Measurements from ENCODE around the gene THADA. TPM values are rescaled to one million over a fixed set of nuclear protein-coding genes. Genes with fewer than 3 reads are reported as not detected.
A peak's percentile ranks its signal among the peaks of the same experiment; 100 is the strongest.
"Not testable (repeated sequence)": the region's sequence is repeated elsewhere in the genome, so short reads cannot be mapped to it uniquely, and the experiment has no call there.

Gene THADA
- total RNA-seq, 4 donors from 2014 or later = 31.2 to 68.8 (median 54.9) TPM

GRCh38 chr2:43610361-43610760, 14.5 kb upstream of the THADA start:
- no peaks in the 10 kb centered on the region for H3K9me3 ChIP-seq
- no peaks in the 10 kb centered on the region for H3K27me3 ChIP-seq
- H3K4me1 ChIP-seq = no peaks in the 10 kb centered on the region
- intact Hi-C loops (cut with DNase I; ENCODE audit: low total_unique reads) = no loop called here
- DNase-seq = no peak
- no peak overlapping the region for H3K27ac ChIP-seq
- H3K36me3 ChIP-seq = no peaks in the 10 kb centered on the region
- no peak overlapping the region for H3K4me3 ChIP-seq
- no peak for TF ChIP-seq POLR2A (IDR thresholded peaks at IDR 0.05)
- TF ChIP-seq, protein P1, sequence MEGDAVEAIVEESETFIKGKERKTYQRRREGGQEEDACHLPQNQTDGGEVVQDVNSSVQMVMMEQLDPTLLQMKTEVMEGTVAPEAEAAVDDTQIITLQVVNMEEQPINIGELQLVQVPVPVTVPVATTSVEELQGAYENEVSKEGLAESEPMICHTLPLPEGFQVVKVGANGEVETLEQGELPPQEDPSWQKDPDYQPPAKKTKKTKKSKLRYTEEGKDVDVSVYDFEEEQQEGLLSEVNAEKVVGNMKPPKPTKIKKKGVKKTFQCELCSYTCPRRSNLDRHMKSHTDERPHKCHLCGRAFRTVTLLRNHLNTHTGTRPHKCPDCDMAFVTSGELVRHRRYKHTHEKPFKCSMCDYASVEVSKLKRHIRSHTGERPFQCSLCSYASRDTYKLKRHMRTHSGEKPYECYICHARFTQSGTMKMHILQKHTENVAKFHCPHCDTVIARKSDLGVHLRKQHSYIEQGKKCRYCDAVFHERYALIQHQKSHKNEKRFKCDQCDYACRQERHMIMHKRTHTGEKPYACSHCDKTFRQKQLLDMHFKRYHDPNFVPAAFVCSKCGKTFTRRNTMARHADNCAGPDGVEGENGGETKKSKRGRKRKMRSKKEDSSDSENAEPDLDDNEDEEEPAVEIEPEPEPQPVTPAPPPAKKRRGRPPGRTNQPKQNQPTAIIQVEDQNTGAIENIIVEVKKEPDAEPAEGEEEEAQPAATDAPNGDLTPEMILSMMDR (IDR thresholded peaks at IDR 0.05) = no peak

DNA sequence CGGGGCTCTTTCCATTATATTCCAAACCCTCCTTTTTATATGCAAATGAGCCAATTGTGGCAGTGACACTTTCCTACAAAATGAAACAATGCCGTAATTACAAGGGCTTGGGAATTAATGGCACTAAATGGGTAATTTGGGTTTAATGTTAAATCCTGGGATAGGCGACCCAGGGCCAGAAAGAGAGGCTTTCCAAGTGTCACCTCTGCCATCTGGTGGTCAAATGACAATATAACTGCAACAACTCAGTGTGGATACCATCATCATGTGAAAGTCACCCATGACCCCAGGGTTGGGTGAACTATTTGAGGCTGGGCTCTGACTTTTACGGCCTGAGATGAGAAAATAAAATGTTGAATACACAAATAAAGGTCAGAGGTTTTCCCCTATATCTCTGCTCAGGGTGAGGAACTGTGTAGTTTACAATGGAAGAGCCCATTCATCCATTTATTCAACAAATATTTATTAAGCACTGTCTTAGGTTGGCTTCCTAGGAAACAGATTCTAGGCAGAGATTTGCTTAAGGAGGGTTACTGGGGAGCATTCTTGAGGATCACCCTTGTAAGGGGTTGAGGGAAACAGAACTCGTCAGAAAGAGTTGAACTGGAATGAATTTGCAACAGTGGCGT, 13.6 kb upstream of the THADA start:
- Histone ChIP-seq H3K4me3 (no peak overlapping the region), H3K9me3 (no peaks in the 10 kb centered on the region), H3K27ac (no peak overlapping the region), H3K27me3 (no peaks in the 10 kb centered on the region), H3K4me1 (no peaks in the 10 kb centered on the region), H3K36me3 (no peaks in the 10 kb centered on the region)
- intact Hi-C loops (cut with DNase I; ENCODE audit: low total_unique reads) = no loop called here
- TF ChIP-seq, protein P1 (IDR thresholded peaks at IDR 0.05) = peak; percentile 32 to 65 (median 60)
- no peak for TF ChIP-seq POLR2A (IDR thresholded peaks at IDR 0.05)
- DNase-seq = peak in 1 of 2 donors; percentile 42

GRCh38 chr2:43605851-43606250, 10.0 kb upstream of the THADA start:
- DNase-seq = no peak
- no peak for TF ChIP-seq POLR2A (IDR thresholded peaks at IDR 0.05)
- TF ChIP-seq, protein P1 (IDR thresholded peaks at IDR 0.05) = no peak
- Histone ChIP-seq H3K27me3 (no peaks in the 10 kb centered on the region), H3K9me3 (no peaks in the 10 kb centered on the region), H3K4me1 (no peaks in the 10 kb centered on the region), H3K27ac (no peak overlapping the region), H3K36me3 (no peaks in the 10 kb centered on the region), H3K4me3 (no peak overlapping the region)
- intact Hi-C loops (cut with DNase I; ENCODE audit: low total_unique reads) = no loop called here

DNA sequence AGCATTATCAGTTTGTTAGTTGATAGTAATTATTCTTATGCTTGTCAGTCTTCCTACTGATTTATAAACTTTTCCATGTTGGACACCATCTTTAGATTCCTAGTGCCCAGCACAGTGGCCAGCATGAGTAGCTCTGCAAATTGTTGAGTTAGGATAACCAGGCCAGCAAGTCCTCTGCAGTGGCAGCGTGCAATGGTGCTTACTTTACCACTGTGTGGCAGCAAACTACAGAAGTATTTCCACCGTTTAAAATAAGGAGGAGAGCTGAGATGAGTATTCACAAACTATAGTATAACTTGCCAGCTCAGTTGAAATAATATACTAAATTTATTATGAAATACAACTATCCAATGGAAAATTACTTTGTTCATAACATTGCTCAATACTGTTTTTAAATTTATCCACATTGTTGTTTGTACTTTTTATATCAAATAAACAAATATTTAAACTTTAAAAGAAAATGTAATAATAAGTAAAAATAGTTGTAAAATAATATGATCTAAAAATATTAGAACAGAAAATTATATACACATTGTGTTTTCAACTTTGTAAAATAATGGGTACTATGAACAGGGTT, 9.3 kb upstream of the THADA start:
- TF ChIP-seq, protein P1 (IDR thresholded peaks at IDR 0.05) = peak; percentile 30 to 45 (median 35)
- TF ChIP-seq POLR2A (IDR thresholded peaks at IDR 0.05) = no peak
- H3K36me3 ChIP-seq = no peaks in the 10 kb centered on the region
- H3K4me3 ChIP-seq = no peak overlapping the region
- H3K27me3 ChIP-seq = no peaks in the 10 kb centered on the region
- H3K27ac ChIP-seq = no peak overlapping the region
- intact Hi-C loops (cut with DNase I; ENCODE audit: low total_unique reads) = no loop called here
- DNase-seq = no peak
- H3K4me1 ChIP-seq = no peaks in the 10 kb centered on the region
- H3K9me3 ChIP-seq = no peaks in the 10 kb centered on the region

- Histone ChIP-seq H3K36me3 (no peaks in the 10 kb centered on the region), H3K4me1 (no peaks in the 10 kb centered on the region), H3K4me3 (no peak overlapping the region), H3K27ac (no peak overlapping the region), H3K27me3 (no peaks in the 10 kb centered on the region), H3K9me3 (no peaks in the 10 kb centered on the region)
- TF ChIP-seq, protein P1 (IDR thresholded peaks at IDR 0.05) = no peak
- TF ChIP-seq POLR2A (IDR thresholded peaks at IDR 0.05) = no peak
- intact Hi-C loops (cut with DNase I; ENCODE audit: low total_unique reads) = no loop called here
- no peak for DNase-seq
These were observed 8.8 kb upstream of the THADA start for GRCh38 chr2:43604674-43605073.

DNA sequence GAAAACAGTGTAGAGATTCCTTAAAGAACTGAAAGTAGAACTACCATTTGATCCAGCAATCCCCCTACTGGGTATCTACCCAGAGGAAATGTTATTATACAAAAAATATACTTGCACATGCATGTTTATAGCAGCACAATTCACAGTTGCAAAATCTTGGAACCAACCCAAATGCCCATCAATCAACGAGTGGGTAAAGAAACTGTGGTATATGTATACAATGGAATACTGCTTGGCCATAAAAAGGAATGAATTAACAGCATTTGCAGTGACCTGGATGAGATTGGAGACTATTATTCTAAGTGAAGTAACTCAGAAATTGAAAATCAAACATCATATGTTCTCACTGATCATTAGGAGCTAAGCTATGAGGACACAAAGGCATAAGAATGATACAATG, 4.8 kb upstream of the THADA start:
- H3K4me1 ChIP-seq; H3K27ac ChIP-seq; H3K4me3 ChIP-seq; intact Hi-C loops (cut with DNase I; ENCODE audit: low total_unique reads); DNase-seq; H3K36me3 ChIP-seq; H3K27me3 ChIP-seq; H3K9me3 ChIP-seq: not testable (repeated sequence)
